HEK293 (cell line): ENCODE data around the gene DDAH1.

ENCODE experiments used
- FEZF1 ChIP-seq: fragments of 450-650 bp; formaldehyde crosslinking; IDR thresholded peaks from 2 replicates; pipeline ENCODE4 v1.5.1; 2016; ENCODE audit warnings: missing biosample characterization, missing genetic modification characterization
- GLIS2 ChIP-seq: fragments of 450-650 bp; formaldehyde crosslinking; IDR thresholded peaks from 2 replicates; pipeline ENCODE4 v1.5.1; 2016; ENCODE audit warnings: missing biosample characterization, missing genetic modification characterization
- HOXC10 ChIP-seq: sonication (generic); formaldehyde crosslinking; IDR thresholded peaks from 2 replicates; pipeline ENCODE4 v1.8.1; 2023; ENCODE audit warnings: mild to moderate bottlenecking, missing genetic modification reagents
- KLF10 ChIP-seq: fragments of 450-650 bp; IDR thresholded peaks from 2 replicates; pipeline ENCODE4 v1.5.1; 2018; ENCODE audit warnings: missing biosample characterization, mild to moderate bottlenecking, missing genetic modification characterization
- OSR2 ChIP-seq: fragments of 450-650 bp; formaldehyde crosslinking; IDR thresholded peaks from 2 replicates; pipeline ENCODE4 v1.5.1; 2016; ENCODE audit warnings: missing biosample characterization, missing genetic modification characterization
- REPIN1 ChIP-seq: fragments of 450-650 bp; formaldehyde crosslinking; IDR thresholded peaks from 2 replicates; pipeline ENCODE4 v1.5.1; 2017; ENCODE audit warnings: missing biosample characterization, missing genetic modification characterization, low read depth
- SCRT2 ChIP-seq: fragments of 450-650 bp; formaldehyde crosslinking; IDR thresholded peaks from 2 replicates; pipeline ENCODE4 v1.5.1; 2016; ENCODE audit warnings: missing biosample characterization, missing genetic modification characterization
- SP7 ChIP-seq: fragments of 450-650 bp; formaldehyde crosslinking; IDR thresholded peaks from 2 replicates; pipeline ENCODE4 v1.5.1; 2016; ENCODE audit warnings: missing biosample characterization, missing genetic modification characterization
- ZBTB17 ChIP-seq: fragments of 450-650 bp; formaldehyde crosslinking; IDR thresholded peaks from 2 replicates; pipeline ENCODE4 v1.5.1; 2016; ENCODE audit warnings: missing biosample characterization, missing genetic modification characterization
- ZBTB8A ChIP-seq: fragments of 450-650 bp; formaldehyde crosslinking; IDR thresholded peaks from 2 replicates; pipeline ENCODE4 v1.5.1; 2016; ENCODE audit warnings: missing biosample characterization, missing genetic modification characterization
- ZNF19 ChIP-seq: fragments of 450-650 bp; formaldehyde crosslinking; IDR thresholded peaks from 2 replicates; pipeline ENCODE4; 2016; ENCODE audit warnings: missing biosample characterization, missing genetic modification characterization, low read depth
- ZNF2 ChIP-seq: fragments of 450-650 bp; formaldehyde crosslinking; IDR thresholded peaks from 2 replicates; pipeline ENCODE4 v1.5.1; 2016; ENCODE audit warnings: missing biosample characterization, missing genetic modification characterization
- ZNF223 ChIP-seq: fragments of 450-650 bp; formaldehyde crosslinking; IDR thresholded peaks from 2 replicates; pipeline ENCODE4 v1.5.1; 2016; ENCODE audit warnings: missing biosample characterization, missing genetic modification characterization
- ZNF335 ChIP-seq: fragments of 450-650 bp; formaldehyde crosslinking; conservative IDR thresholded peaks from 2 replicates; pipeline ENCODE4 v1.5.1; 2016; ENCODE audit warnings: missing biosample characterization, missing genetic modification characterization
- ZNF394 ChIP-seq: fragments of 450-650 bp; formaldehyde crosslinking; IDR thresholded peaks from 2 replicates; pipeline ENCODE4 v1.5.1; 2016; ENCODE audit warnings: missing biosample characterization, missing genetic modification characterization, mild to moderate bottlenecking, moderate library complexity, borderline replicate concordance
- ZNF398 ChIP-seq: fragments of 450-650 bp; formaldehyde crosslinking; IDR thresholded peaks from 2 replicates; pipeline ENCODE4 v1.5.1; 2017; ENCODE audit warnings: missing biosample characterization, missing genetic modification characterization
- ZNF426 ChIP-seq: fragments of 450-650 bp; formaldehyde crosslinking; IDR thresholded peaks from 2 replicates; pipeline ENCODE4 v1.5.1; 2017; ENCODE audit warnings: missing biosample characterization, missing genetic modification characterization, mild to moderate bottlenecking, inconsistent platforms, moderate library complexity
- ZNF473 ChIP-seq: fragments of 450-650 bp; formaldehyde crosslinking; IDR thresholded peaks from 2 replicates; pipeline ENCODE4 v1.5.1; 2017; ENCODE audit warnings: missing biosample characterization, missing genetic modification characterization
- ZNF510 ChIP-seq: fragments of 450-650 bp; formaldehyde crosslinking; IDR thresholded peaks from 2 replicates; pipeline ENCODE4 v1.5.1; 2018; ENCODE audit warnings: mild to moderate bottlenecking, missing genetic modification characterization, missing biosample characterization; ENCODE audit not compliant: insufficient replicate concordance
- ZNF529 ChIP-seq: fragments of 450-650 bp; formaldehyde crosslinking; IDR thresholded peaks from 2 replicates; pipeline ENCODE4 v1.5.1; 2017; ENCODE audit warnings: missing genetic modification characterization, missing biosample characterization; ENCODE audit not compliant: insufficient replicate concordance
- ZNF558 ChIP-seq: fragments of 450-650 bp; formaldehyde crosslinking; IDR thresholded peaks from 2 replicates; pipeline ENCODE4 v1.5.1; 2016; ENCODE audit warnings: missing biosample characterization, missing genetic modification characterization
- ZNF585B ChIP-seq: fragments of 450-650 bp; formaldehyde crosslinking; IDR thresholded peaks from 2 replicates; pipeline ENCODE4 v1.5.1; 2016; ENCODE audit warnings: missing biosample characterization, missing genetic modification characterization
- ZNF610 ChIP-seq: fragments of 450-650 bp; formaldehyde crosslinking; IDR thresholded peaks from 2 replicates; pipeline ENCODE4 v1.5.1; 2016; ENCODE audit warnings: missing biosample characterization, missing genetic modification characterization, borderline replicate concordance
- ZNF623 ChIP-seq: fragments of 450-650 bp; formaldehyde crosslinking; IDR thresholded peaks from 2 replicates; pipeline ENCODE4 v1.5.1; 2016; ENCODE audit warnings: missing biosample characterization, missing genetic modification characterization
- ZNF654 ChIP-seq: fragments of 450-650 bp; formaldehyde crosslinking; IDR thresholded peaks from 2 replicates; pipeline ENCODE4 v1.5.1; 2016; ENCODE audit warnings: low read depth, missing biosample characterization, missing genetic modification characterization
- ZNF76 ChIP-seq: fragments of 450-650 bp; formaldehyde crosslinking; IDR thresholded peaks from 2 replicates; pipeline ENCODE4; 2016; ENCODE audit warnings: low read depth, missing biosample characterization, missing genetic modification characterization, borderline replicate concordance
- ZNF776 ChIP-seq: fragments of 450-650 bp; formaldehyde crosslinking; IDR thresholded peaks from 2 replicates; pipeline ENCODE4 v1.5.0; 2017; ENCODE audit warnings: missing biosample characterization, missing genetic modification characterization, borderline replicate concordance
- ZSCAN23 ChIP-seq: fragments of 450-650 bp; formaldehyde crosslinking; IDR thresholded peaks from 2 replicates; pipeline ENCODE4 v1.5.1; 2016; ENCODE audit warnings: missing biosample characterization, missing genetic modification characterization
- ZXDB ChIP-seq: fragments of 450-650 bp; formaldehyde crosslinking; IDR thresholded peaks from 2 replicates; pipeline ENCODE4 v1.5.1; 2016; ENCODE audit warnings: missing biosample characterization, missing genetic modification characterization
- TF ChIP-seq, protein P1 (sequence below): fragments of 450-650 bp; formaldehyde crosslinking; IDR thresholded peaks from 2 replicates; pipeline ENCODE4 v1.5.0; 2017; ENCODE audit warnings: missing biosample characterization, missing genetic modification characterization, borderline replicate concordance
- TF ChIP-seq, protein P2 (sequence below): fragments of 450-650 bp; formaldehyde crosslinking; IDR thresholded peaks from 2 replicates; pipeline ENCODE4 v1.5.1; 2016; ENCODE audit warnings: missing biosample characterization, missing genetic modification characterization
- TF ChIP-seq, protein P3 (sequence below): fragments of 450-650 bp; formaldehyde crosslinking; IDR thresholded peaks from 2 replicates; pipeline ENCODE4 v1.5.1; 2016; ENCODE audit warnings: missing biosample characterization, missing genetic modification characterization

DDAH1 gene

GRCh38 chr1:85307987-85308832, 156.7 kb downstream of the DDAH1 start (continued):
- TF ChIP-seq ZNF473 (no peak), ZNF529 (tag by site-specific recombination) (no peak), ZSCAN23 (tag by site-specific recombination) (no peak), ZNF510 (tag by site-specific recombination) (no peak), ZNF19 (tag by site-specific recombination) (no peak), ZXDB (peak; percentile 36; the same call in 1 of the 2 replicates), ZNF223 (no peak), HOXC10 (CRISPR knock-in tag) (no peak), ZBTB17 (tag by site-specific recombination) (peak; percentile 77), ZNF610 (0 out of 2 replicates have a peak, but pooled peaks have one; percentile 53), ZBTB8A (tag by site-specific recombination) (peak; percentile 89), ZNF394 (tag by site-specific recombination) (peak; percentile 19; the same call in 1 of the 2 replicates), FEZF1 (tag by site-specific recombination) (no peak), REPIN1 (tag by site-specific recombination) (no peak), ZNF776 (tag by site-specific recombination) (no peak), ZNF76 (tag by site-specific recombination) (peak; percentile 25; the same call in 1 of the 2 replicates), SCRT2 (tag by site-specific recombination) (no peak; the same call in 1 of the 2 replicates), ZNF398 (tag by site-specific recombination) (no peak), SP7 (tag by site-specific recombination) (0 out of 2 replicates have a peak, but pooled peaks have one; percentile 37), ZNF654 (tag by site-specific recombination) (peak; percentile 99), ZNF623 (tag by site-specific recombination) (no peak), ZNF585B (tag by site-specific recombination) (no peak), ZNF426 (tag by site-specific recombination) (no peak), GLIS2 (tag by site-specific recombination) (0 out of 2 replicates have a peak, but pooled peaks have one; percentile 27), ZNF335 (tag by site-specific recombination) (0 out of 2 replicates have a peak, but pooled peaks have one; percentile 18), OSR2 (tag by site-specific recombination) (no peak), ZNF2 (peak; percentile 78), ZNF558 (0 out of 2 replicates have a peak, but pooled peaks have one; percentile 20), KLF10 (peak; percentile 44; the same call in 1 of the 2 replicates)
- TF ChIP-seq, protein P1, sequence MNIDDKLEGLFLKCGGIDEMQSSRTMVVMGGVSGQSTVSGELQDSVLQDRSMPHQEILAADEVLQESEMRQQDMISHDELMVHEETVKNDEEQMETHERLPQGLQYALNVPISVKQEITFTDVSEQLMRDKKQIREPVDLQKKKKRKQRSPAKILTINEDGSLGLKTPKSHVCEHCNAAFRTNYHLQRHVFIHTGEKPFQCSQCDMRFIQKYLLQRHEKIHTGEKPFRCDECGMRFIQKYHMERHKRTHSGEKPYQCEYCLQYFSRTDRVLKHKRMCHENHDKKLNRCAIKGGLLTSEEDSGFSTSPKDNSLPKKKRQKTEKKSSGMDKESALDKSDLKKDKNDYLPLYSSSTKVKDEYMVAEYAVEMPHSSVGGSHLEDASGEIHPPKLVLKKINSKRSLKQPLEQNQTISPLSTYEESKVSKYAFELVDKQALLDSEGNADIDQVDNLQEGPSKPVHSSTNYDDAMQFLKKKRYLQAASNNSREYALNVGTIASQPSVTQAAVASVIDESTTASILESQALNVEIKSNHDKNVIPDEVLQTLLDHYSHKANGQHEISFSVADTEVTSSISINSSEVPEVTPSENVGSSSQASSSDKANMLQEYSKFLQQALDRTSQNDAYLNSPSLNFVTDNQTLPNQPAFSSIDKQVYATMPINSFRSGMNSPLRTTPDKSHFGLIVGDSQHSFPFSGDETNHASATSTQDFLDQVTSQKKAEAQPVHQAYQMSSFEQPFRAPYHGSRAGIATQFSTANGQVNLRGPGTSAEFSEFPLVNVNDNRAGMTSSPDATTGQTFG (tag by site-specific recombination) = no peak
- TF ChIP-seq, protein P2, sequence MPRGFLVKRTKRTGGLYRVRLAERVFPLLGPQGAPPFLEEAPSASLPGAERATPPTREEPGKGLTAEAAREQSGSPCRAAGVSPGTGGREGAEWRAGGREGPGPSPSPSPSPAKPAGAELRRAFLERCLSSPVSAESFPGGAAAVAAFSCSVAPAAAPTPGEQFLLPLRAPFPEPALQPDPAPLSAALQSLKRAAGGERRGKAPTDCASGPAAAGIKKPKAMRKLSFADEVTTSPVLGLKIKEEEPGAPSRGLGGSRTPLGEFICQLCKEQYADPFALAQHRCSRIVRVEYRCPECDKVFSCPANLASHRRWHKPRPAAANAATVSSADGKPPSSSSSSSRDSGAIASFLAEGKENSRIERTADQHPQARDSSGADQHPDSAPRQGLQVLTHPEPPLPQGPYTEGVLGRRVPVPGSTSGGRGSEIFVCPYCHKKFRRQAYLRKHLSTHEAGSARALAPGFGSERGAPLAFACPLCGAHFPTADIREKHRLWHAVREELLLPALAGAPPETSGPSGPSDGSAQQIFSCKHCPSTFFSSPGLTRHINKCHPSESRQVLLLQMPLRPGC (tag by site-specific recombination) = peak; percentile 26; the same call in 1 of the 2 replicates
- TF ChIP-seq, protein P3, sequence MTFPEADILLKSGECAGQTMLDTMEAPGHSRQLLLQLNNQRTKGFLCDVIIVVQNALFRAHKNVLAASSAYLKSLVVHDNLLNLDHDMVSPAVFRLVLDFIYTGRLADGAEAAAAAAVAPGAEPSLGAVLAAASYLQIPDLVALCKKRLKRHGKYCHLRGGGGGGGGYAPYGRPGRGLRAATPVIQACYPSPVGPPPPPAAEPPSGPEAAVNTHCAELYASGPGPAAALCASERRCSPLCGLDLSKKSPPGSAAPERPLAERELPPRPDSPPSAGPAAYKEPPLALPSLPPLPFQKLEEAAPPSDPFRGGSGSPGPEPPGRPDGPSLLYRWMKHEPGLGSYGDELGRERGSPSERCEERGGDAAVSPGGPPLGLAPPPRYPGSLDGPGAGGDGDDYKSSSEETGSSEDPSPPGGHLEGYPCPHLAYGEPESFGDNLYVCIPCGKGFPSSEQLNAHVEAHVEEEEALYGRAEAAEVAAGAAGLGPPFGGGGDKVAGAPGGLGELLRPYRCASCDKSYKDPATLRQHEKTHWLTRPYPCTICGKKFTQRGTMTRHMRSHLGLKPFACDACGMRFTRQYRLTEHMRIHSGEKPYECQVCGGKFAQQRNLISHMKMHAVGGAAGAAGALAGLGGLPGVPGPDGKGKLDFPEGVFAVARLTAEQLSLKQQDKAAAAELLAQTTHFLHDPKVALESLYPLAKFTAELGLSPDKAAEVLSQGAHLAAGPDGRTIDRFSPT (tag by site-specific recombination) = no peak
